Measurements from ENCODE around the gene F2RL2. TPM values are rescaled to one million over a fixed set of nuclear protein-coding genes. Genes with fewer than 3 reads are reported as not detected.

Gene F2RL2
- total and polyA plus RNA-seq, 4 donors: 0.08 to 1.3 (median 0.78) TPM

Other genes starting within 250 kb of the F2RL2 start
- gene IQGAP2, start 220.1 kb downstream of the F2RL2 start, total RNA-seq: 100 to 1,000 TPM in 1 of 2 donors, 10 to 100 TPM in 1; 92.8 to 205 TPM
- 100 to 1,000 TPM in 1 of 2 donors, 10 to 100 TPM in 1; 41.5 to 112 TPM for gene IQGAP2, start 220.1 kb downstream of the F2RL2 start, polyA plus RNA-seq
- 10 to 100 TPM in 1 of 2 donors, 1 to 10 TPM in 1; 9.0 to 18.7 TPM for gene F2R, start 92.7 kb upstream of the F2RL2 start, total RNA-seq
- gene F2R, start 92.7 kb upstream of the F2RL2 start, polyA plus RNA-seq: 10 to 100 TPM in 1 of 2 donors, 1 to 10 TPM in 1; 5.9 to 10.0 TPM
- 1 to 10 TPM; 3.1 to 3.8 TPM for gene F2RL1, start 195.6 kb upstream of the F2RL2 start, total RNA-seq
- 1 to 10 TPM; 7.7 to 8.9 TPM for gene F2RL1, start 195.6 kb upstream of the F2RL2 start, polyA plus RNA-seq
- under 1 TPM; 0.33 TPM for gene S100Z, start 226.6 kb upstream of the F2RL2 start, total RNA-seq
- under 1 TPM in 1 of 2 donors, not detected in 1; 0.05 TPM for gene S100Z, start 226.6 kb upstream of the F2RL2 start, polyA plus RNA-seq

All from liver (tissue), 4 donors.